Hindlimb muscle (tissue), 1 donor: ENCODE results near the gene ARFGAP1. TPM values are rescaled to one million over a fixed set of nuclear protein-coding genes. Genes with fewer than 3 reads are reported as not detected.

ENCODE experiments used
- DNase-seq: peaks from one replicate; pipeline ENCODE4 v3.0.0-alpha.2; 2013
- polyA plus RNA-seq: library from polyadenylated mRNA; unstranded; fragments of 120-200 nt; gene quantifications from one replicate; pipeline ENCODE4 v1.2.1, GENCODE V29; 2013; ENCODE audit not compliant: insufficient read length

ARFGAP1 gene
- polyA plus RNA-seq, 1 donor = 86.1 TPM

GRCh38 chr20:63280371-63280770, 7.8 kb downstream of the ARFGAP1 start:
- no peak for DNase-seq

GRCh38 chr20:63280929-63281545, 8.4 kb downstream of the ARFGAP1 start:
- DNase-seq = no peak

GRCh38 chr20:63281742-63282665, 9.4 kb downstream of the ARFGAP1 start:
- no peak for DNase-seq

- no peak for DNase-seq
Observed at GRCh38 chr20:63282946-63283345, 10.3 kb downstream of the ARFGAP1 start.

- no peak for DNase-seq
Observed at GRCh38 chr20:63283397-63284082, 10.9 kb downstream of the ARFGAP1 start.

- no peak for DNase-seq
Observed at GRCh38 chr20:63284083-63284440, 11.4 kb downstream of the ARFGAP1 start.

GRCh38 chr20:63284544-63284949, 11.9 kb downstream of the ARFGAP1 start:
- DNase-seq = no peak

- DNase-seq = no peak
Observed at GRCh38 chr20:63284981-63285524, 12.4 kb downstream of the ARFGAP1 start.

GRCh38 chr20:63285636-63286615, 13.3 kb downstream of the ARFGAP1 start:
- no peak for DNase-seq

GRCh38 chr20:63286781-63287696, 14.4 kb downstream of the ARFGAP1 start:
- DNase-seq = no peak

- DNase-seq = no peak
Observed at GRCh38 chr20:63287697-63288580, 15.3 kb downstream of the ARFGAP1 start.

- DNase-seq = no peak
Observed at GRCh38 chr20:63288581-63289251, 16.1 kb downstream of the ARFGAP1 start.

GRCh38 chr20:63289311-63290135, 16.9 kb downstream of the ARFGAP1 start:
- no peak for DNase-seq

GRCh38 chr20:63290136-63290676, 17.6 kb downstream of the ARFGAP1 start:
- no peak for DNase-seq

GRCh38 chr20:63290677-63291472, 18.3 kb downstream of the ARFGAP1 start:
- no peak for DNase-seq

- no peak for DNase-seq
Observed at GRCh38 chr20:63291811-63292210, 19.2 kb downstream of the ARFGAP1 start.

- DNase-seq = no peak
Observed at GRCh38 chr20:63292292-63292701, 19.7 kb downstream of the ARFGAP1 start.
